Ramos (cell line): ENCODE results near the gene SNRPD3.
"Not testable (repeated sequence)": the region's sequence is repeated elsewhere in the genome, so short reads cannot be mapped to it uniquely, and the experiment has no call there.

ENCODE experiments used
- in situ Hi-C: fragments of 300-500 bp; cut with MboI; formaldehyde crosslinking; loops from one replicate; pipeline ENCODE4 v1.14.3; 2022; ENCODE audit warnings: low sequenced_read_pairs; ENCODE audit not compliant: unreplicated experiment

The SNRPD3 gene

GRCh38 chr22:24603770-24604629 lies 48.2 kb downstream of the SNRPD3 start:
- in situ Hi-C loops = not testable (repeated sequence)

GRCh38 chr22:24606340-24606739 lies 50.5 kb downstream of the SNRPD3 start:
- in situ Hi-C loops = not testable (repeated sequence)

GRCh38 chr22:24607429-24607983 lies 51.7 kb downstream of the SNRPD3 start:
- in situ Hi-C loops = not testable (repeated sequence)

DNA sequence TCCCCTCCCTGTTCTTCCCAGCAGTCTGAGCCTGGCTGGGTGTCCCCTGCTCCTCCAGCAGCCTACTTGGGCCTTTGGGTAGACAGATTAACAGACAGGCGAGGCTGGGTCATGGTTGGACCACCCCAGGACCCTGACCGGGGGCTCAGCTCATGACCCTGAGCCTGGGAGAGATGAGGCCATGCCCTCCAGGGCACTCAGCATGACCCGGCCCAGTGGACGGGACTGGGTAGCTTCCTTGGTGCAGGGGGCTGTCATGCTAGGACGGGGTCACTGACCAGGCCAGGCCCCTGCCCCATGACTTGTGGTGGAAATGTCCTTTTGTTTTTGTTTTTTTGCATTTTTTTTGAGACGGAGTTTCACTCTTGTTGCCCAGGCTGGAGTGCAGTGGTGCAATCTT lies 52.5 kb downstream of the SNRPD3 start:
- in situ Hi-C loops = not testable (repeated sequence)

DNA sequence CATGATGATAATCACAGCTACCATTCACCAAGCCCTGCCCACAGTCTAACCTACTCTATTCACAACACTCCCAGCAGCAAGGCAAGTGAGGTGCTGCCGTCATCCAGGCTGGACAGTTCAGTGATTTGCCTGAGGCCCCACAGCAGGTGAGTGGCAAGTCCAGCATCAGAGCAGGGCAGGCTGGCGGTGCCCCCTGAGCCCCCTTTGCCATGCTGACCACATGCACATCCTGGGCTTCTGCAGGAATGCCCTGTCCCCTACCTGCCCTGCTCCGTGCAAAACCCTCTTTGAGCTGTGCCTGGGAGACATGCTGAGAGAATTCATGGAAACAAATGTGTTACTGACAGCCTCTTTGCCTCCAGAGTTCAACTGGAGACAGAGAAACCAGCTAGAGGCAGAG lies 54.1 kb downstream of the SNRPD3 start:
- in situ Hi-C loops = not testable (repeated sequence)

- in situ Hi-C loops = not testable (repeated sequence)
These were observed 59.0 kb downstream of the SNRPD3 start for GRCh38 chr22:24614794-24615193.

DNA sequence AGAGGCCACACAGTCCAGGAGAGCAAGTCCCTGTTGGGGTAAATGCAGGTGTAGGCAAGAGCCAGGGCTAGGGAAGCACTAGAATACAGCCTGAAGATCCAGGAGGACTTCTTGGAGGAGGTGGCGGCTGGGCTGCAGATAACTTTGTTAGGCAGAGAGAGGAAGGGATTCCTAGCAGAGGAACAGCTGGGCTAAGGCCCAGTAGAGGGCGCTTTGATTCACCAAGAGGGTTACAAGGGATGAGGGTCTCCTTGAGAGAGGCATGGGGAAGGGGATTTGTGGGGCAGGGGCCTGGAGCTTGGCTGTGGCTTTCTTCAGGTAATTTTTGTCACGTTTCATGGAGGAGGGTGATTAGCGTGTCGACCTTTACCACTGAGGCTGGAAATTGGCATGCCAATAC lies 65.4 kb downstream of the SNRPD3 start:
- in situ Hi-C loops = not testable (repeated sequence)

DNA sequence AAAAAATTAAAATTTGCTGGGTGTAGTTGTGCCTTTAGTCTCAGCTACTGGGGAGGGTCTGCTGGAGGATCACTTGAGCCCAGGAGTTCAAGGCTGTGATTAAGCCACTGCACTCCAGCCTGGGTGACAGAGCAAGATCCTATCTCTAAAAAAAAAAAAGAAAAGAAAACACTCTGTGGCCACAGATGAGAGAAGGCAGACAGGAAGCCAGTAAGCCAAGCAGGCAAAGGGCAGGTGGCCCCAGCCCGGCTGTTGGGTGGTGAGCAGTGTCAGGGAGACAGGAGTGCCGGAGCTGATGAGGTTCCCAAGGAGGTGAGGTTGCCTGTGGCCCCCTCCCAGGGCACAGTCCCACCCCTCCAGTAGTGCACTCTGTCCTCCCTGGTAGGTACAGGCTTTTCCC lies 66.8 kb downstream of the SNRPD3 start:
- in situ Hi-C loops = not testable (repeated sequence)
